LoVo (cell line): ENCODE measurements around the gene LEKR1.

Experiments used
- DNase-seq: peaks from one replicate; pipeline ENCODE4 v3.0.0-alpha.2; 2016; ENCODE audit warnings: low spot score

Gene LEKR1

DNA sequence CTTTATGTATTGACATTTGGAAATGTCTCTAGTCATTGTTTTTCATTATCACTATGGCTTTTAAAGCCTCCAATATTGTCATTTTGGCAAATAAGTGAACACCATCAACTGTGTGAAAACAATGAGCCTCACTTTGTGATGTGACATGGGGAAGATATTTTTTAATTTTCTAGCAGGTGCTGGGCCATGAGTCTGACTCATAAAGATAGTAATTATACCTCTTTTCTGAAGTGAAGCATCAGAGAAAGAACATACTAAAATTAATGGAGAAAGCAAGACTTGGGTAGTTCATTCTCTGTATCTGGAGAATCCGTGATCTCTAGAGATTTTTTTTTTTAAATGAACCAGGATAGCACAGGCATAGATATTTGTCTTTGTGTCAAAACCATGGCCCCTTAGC, 233.0 kb downstream of the LEKR1 start:
- no peak for DNase-seq

DNA sequence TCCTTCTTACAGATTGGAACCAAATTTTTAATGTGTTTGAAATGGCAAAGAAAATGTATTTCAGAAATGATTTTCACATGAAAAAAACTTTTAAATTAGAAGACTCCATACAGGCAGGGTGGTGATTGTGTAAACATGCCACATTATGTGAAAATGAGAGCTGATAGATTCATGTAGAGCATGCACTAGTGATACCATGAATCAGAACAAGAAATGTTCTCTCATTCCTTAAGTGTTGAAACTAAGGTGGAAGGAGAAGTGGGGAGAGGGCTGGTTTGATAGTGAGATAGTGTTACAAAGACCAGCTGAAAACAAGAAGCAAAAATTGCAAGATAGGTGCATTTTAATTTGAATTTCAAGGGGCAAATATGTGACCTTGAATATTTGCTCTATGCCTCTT, 233.5 kb downstream of the LEKR1 start:
- DNase-seq, result no peak

DNA sequence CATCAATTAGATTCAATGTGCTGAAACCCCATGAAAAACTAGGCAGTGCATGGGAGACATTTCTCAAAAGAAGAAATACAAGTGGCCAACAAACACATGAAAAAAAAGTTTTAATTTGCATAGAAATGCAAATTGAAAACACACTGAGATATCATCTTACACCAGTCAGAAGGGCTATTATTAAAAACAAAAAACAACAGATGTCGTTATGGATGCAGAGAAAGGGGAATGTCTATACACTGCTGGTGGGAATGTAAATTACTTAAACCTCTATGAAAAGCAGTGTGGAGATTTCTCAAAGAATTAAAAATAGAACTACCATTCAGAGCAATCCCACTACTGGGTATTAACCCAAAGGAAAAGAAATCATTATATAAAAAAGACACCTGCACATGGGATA, 235.1 kb downstream of the LEKR1 start:
- no peak for DNase-seq

DNA sequence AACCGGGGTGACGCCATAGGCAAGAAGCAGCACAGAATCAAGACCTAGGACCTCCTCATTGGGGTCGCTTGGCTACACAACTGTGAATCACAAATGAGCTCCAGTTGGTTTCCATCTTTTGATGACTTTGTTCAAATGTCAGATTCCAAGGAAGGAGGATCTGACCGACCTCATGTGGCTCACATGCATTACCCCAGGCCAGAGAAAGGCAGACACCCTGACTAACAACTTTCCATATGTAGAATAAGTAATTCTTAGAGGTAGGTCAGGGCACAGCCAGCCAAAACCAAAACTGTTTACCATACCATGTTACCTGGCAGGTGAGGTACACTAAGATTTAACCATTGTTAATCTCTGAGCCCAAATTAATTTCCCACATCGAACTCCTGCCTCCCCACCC, 237.3 kb downstream of the LEKR1 start:
- no peak for DNase-seq

DNA sequence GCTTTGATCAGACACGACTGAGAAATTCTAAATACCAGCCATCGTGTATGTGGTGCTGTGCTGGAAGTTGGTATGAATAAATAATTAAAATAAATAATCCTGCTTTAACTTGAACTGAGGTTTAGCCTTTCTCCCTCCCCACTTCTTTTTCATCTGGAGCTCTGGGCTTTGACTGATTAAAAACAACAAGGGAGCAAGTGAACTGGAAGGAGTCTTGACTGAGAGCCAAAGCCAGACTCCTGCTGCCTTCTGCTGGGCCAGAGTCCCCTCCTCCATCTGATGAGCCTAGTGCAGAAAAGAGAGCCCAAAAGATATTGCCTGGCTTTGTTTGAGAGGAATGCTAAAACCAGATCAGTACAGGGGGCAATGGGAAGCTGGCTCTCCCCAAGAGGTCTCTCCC, 237.8 kb downstream of the LEKR1 start:
- DNase-seq, result no peak

DNA sequence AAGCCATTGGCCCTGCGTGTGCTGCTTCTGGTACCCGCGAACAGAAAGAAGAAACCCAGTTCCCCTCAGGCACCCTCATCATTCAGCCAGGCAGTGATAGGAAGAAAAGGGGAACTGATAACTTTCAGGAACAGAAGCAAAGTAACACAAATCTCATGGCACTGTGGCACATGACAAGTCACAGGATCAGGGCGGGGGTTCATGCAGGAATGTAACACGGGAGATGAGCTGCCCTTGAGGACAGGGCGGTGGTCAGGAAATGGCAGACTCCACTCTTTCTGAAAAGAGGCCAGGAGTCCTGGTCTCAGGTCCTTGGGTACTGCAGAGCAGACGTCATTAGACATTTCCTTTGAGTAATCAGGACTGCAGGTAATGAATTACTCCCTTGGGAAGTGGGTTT, 238.2 kb downstream of the LEKR1 start:
- DNase-seq, result no peak

DNA sequence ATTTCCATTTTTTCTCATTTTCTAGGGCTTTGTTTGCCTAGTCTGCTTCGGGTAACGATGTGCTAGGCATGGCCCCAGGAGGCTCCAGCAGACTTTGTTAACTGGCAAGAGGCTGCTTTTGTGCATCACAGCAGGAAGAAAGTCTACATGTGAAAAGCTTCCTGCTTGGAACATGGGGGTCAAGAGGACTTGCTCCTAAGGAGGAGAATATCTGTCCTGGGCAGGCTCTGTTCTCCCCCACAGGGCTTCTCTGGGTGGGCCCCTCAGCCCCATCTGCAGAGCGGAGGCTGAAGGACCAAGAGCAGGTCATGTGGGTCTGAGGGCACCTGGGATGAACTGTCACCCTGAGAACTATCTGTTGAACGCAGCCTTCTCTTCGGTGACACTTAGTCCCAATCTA, 239.0 kb downstream of the LEKR1 start:
- DNase-seq, result no peak

DNA sequence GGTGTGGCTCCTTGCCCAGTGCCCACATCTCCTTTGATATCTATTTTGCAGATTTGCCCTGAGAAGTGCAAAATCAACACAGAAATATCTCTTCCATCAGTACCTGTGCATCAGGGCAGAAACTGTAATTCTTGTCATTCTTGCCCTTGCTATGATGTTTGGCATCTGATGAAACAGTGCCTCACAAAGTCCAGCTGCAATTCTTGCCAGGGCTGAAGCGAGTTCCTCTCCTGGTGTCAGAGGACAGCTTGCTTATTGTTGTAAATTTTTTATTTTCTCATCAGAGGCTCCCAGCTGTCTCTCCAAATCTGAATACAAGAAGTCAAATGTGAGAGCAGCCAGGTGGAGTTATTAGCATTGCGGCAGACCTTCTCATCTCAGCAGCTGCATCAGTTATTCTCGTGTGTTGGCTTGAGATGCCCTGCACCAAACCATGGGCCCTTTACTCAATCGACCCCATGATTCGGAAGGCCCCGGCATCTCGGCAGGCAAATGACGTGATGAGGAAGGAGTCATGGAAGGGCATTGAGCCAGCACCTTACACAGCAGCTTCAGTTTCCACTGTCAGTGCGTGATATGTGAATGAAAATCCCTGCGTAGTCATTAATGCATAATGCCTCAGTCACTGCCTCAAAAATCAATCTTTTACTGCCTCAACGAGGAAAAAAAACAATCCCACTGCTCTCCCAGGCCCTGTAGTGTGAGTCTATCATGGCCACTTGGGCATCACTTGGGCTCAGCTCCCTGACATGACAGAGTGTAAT, 240.4 kb downstream of the LEKR1 start:
- DNase-seq, result no peak

DNA sequence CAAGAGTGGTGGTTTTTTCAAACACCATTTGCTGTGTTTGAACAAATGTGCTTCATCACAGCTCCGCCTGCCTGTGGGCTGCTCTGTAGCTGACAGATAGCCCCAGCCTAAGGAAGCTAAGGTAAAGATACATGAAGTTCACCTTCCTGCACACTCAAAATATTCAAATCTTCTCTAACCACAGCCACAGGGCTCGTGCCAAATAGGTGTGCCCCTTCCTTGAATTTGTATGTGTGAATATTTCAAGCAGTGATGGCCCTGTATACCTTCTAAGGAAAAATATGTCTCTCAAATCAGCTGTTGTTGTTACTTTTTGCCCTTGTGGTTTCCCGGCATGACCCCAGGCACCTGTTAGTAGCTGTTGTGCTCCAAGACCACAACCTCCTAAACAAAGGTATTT, 241.0 kb downstream of the LEKR1 start:
- no peak for DNase-seq

DNA sequence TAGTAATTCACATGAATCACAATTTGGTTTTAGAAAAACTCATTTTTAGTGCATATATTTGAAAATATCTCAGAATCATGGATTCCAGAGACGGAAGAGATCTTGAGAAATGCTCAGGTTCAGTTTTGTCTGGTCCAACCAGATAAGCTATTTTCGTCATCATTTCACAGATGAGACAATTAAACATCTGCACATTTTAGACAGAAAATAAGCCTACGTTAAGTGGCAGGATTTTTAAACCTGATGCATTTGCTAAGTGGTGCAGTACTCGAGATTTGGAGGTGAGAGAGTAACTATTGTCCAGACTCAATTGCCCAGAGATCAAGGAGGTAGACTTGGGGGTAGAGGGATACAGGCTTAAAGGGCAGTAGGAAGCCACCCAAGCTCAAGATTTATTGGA, 243.3 kb downstream of the LEKR1 start:
- DNase-seq, result no peak

DNA sequence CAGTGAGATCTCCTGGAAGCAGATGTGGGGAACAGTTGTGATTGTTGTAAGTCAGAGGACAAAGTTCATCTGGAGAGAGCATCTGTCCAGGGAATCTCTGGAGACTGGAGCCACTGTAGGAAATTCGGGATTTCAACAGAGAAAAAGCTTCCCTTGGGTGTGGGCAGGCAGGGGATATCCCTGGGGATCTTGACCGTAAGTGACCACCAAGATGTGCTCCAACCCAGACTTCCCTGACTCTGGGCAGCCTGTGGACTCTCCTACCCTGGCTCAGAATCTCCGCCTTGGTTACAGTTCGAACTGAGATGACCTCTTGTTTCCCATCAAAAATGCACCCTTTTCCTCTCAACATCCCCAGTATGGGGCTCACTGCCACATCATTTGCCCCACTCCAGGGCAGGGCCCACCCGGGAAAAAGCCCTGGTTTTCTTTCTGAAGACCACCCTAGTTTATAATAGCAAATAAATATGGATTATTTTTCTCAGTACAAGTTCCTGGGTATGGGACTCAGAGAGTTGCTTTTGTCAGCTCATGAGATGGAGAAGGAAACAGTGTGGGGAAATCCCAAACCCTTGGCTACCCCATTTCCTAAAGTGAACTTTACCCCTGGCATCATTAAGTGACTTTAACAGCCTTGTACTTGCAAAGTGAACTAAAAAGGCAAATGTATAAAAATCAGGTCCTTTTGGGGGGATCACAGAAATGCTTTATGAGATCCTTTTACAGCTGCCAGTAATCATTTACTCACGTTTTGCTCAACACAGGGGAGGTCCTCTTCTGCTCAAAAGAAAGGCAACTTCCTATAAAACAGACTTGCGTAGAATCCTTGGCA, 243.9 kb downstream of the LEKR1 start:
- DNase-seq, result no peak

DNA sequence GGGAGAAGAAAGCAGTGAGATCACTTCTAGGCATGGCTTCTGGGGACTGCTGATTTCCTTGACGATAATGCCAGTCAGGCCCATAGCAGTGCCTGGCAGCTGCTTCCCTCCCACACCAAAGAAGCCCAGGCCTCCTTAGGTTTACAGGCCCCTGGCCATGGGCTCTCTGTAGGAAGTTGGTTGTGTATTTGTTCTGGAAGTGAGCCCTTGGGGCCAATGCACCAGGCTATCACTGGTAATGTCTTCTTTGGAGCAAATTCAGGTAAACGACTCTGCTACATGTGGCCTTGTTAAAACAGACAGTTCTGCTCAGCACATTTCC, 244.5 kb downstream of the LEKR1 start:
- DNase-seq, result no peak

DNA sequence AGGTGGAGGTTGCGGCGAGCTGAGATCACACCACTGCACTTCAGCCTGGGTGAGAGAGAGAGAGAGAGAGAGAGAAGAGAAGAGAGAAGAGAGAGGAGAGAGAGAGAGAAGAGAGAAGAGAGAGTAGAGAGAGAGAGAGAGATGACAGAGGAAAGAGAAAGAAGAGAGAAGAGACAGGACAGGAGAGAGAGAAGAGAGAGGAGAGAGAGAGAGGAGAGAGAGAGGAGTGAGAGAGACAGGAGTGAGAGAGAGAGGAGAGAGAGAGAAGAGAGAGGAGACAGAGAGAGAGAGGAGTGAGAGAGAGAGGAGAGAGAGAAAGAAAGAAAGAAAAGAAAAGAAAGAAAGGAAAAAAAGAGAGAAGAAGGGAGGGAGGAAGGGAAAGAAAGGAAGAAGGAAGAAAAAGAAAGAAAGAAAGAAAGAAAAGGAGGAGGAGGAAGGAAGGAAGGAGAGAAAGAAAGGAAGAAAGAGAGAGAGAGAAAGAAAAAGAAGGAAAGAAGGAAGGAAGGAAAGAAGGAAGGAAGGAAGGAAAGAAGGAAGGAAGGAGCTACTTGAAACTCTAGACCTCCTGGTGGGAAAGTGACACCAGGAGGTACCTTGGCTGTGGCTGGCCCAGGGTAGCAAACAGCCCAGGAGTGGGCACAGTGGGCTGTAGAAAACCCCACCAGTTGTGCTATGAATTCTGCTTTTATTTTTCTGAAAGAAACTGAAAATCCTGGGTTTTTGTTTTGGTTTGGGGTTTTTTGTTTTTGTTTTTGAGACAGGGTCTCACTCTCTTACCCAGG, 245.8 kb downstream of the LEKR1 start:
- no peak for DNase-seq

DNA sequence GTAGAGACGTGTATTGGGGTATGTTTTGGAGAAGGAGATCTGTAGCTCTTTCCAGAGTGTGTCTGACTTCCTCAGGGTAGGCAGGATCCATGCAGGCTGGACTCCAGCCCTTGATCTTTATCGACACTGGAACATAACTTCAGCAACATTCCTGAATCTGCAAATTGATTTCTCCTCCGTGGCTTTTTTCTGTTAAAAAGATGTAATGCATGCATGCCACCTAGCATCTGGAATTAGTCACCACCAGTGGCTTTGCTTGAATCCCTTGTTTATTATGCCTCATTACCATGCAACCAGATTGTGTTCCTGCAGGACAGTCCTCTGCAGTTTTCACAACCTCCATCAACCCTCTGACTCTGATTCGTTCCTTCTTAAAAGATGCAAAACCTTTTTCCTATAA, 247.7 kb downstream of the LEKR1 start:
- no peak for DNase-seq

DNA sequence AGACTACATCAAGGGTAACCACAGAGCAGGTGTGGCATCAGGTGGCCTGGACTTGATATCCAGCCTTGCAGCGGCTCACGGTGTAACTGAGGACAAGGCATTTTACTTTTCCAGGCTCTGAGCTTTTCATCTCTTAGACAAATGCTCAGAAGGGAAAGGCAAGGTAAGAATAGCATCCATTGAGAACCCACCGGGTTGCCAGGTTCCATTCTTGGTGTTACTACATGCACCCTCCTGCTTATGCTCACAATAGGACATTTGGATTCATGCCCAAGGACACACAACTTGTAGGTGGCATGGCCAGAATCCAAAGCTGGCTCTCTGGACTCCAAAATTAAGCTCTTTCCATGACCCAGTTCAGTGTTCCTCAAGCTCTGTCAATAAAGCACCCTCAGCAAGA, 248.3 kb downstream of the LEKR1 start:
- DNase-seq, result no peak

DNA sequence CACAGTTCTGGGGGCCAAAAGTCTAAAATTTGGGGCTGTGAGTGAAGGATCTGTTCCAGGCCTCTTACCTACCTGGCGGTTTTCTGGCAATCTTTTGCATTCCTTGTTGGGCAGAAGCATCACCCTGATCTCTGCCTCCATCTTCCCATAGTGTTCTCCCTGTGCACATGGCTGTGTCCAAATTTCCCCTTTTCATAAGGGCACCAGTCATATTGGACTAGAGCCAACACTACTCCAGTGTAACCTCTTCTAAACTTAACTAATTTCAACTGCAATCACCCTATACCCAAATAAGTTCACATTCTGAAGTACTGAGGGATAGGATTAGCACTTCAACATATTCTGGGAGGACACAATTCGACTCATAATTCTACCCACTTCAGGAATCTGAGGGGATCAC, 248.8 kb downstream of the LEKR1 start:
- no peak for DNase-seq

DNA sequence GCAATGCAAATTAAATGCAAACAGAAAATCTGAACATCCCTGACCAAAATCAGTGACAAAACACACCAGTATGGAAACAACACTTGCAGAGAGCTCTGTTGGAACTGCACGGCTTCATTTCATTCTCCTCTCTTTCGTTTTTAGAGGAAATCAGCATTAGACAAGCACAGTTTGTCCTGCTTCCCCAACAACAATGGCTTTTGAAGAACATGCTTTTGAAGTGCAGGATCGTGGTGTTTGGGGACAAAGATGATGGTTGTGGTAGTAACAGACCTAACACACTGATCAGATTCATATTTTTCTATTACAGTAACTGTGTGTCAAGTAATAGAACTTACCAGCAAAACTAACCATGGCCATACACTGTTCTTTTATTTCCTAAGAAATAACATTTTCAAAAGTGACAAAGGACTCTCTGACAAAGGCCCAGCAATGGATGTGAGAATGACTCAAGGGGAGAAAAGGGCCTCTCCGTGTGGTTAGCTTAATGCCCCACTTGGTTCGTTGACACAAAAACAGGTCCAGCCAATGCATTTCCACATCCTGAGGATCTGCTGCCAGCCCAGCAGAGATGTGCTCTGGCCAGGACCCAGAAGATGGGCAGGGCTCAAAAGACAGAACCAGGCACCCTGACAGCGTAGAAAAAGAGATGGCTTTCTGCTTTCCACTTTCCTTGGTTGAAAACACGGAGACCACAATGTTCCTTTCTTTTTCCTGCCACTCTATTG, 249.7 kb downstream of the LEKR1 start:
- DNase-seq, result no peak

DNA sequence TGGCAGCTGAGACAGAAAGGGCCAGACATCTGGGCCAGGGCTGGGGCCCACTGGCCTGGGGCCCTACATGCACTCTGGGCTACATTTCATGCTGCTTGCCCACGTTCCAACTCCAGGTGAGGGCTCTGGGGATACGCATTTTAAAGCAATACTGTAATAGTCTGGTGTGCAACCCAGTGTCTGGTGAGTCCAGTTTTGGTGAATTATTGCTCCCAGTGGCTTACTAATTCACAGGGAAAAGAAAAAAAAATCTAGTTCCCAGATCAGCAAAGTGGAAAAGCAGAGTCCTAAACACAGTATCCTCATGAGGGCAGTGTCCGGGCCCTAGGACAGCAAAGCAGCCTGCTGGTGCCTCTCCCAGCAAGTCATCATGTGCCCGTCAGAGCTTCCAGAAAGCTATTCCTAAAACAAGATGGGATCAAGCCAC, 251.4 kb downstream of the LEKR1 start:
- no peak for DNase-seq

DNA sequence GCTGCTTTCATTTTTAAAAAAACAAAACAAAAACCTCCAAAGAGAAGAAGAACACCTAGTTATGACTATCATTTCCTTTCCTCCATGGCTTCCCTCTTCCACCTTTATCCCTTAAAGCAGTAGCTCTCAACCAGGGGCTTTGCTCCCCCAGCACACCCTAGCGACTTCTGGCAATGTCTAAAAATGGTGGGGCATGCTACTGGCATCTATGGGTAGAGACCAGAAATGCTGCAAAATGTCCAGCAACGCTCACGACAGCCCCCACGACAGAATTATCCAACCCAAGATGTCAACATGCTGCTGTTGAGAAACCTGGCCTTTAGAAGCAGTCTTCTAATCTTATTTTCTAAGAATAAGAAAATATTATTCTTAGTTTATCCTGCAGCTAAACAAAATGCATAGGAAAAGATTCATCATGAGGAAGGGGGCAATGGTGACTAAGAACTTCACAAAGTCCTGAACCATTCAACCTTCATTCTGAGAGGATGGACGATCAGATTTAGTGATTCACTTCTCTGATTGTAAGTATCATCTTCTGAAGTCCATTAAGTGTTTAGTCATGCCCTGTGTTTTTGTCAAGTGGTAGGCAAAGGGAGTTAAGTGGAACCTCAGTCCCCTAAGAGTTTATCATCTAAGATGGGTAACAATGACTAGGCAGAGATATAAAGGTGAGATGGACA, 252.1 kb downstream of the LEKR1 start:
- DNase-seq, result no peak

DNA sequence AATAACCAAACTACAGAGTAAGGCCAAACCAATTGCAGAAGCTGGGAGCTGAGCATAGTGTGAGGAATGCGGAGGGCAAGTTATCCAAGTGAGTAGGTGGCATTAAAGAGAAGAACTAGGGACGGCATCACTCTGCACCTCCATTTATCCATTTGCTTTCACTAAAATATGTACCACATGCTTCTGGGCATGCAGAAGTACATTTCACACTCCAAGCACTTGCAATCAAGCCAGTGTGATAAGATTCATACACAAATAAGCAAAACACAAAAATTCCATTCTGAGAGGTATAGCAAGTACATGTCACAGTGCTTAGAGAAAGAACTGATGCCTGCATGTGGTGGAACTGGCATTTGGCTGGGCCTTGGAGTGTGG, 252.6 kb downstream of the LEKR1 start:
- DNase-seq, result no peak

DNA sequence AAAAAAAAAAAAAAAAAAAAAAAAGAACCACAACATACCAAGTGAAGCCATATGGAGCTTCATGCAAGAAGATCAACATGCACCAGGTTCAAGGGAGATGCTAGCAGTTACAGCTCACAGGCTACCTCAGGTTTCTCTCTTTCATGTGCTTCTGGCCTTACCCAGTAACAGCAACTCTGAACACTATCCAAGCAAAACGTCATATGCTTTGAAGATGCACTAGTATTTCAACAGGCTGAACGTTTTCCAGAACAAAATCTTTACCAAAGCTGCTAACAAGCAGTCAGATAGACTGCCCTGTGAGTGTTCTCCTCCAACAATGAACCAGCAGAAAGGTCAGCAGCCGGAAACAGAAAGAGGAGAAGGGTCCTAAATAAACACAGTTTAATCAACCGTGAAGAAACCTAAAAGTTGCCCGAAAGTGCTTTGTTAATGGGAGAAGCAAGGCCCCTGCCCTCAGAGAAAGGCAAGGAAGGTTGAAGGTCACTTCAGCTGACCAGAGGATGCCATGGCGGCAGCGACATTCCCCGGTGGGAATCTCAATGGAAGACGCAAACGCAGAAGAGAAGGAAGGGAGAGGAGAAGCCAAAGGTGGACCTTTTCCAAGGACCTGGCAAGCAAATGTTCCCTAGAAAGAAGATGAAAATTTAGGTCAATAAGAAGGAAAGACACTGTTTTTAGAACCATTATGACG, 253.7 kb downstream of the LEKR1 start:
- no peak for DNase-seq
